Ovary (tissue), 3 donors: Measurements from ENCODE around the gene UNC45B.
"Not testable (repeated sequence)": the region's sequence is repeated elsewhere in the genome, so short reads cannot be mapped to it uniquely, and the experiment has no call there.

Experiments
- CTCF ChIP-seq, 3 donors: fragments of 450-650 bp in 2 of 3; fragments of 200-600 bp in 1 of 3; IDR thresholded peaks; one replicate each; pipeline versions ENCODE4 v1.5.1 to v1.8.0; 2016 to 2022; ENCODE audit warnings: antibody characterized with exemption in 3 of 3, mild to moderate bottlenecking in 1 of 3
- POLR2A ChIP-seq: fragments of 450-650 bp; IDR thresholded peaks from one replicate; pipeline ENCODE4 v1.6.1; 2017; ENCODE audit warnings: antibody characterized with exemption, mild to moderate bottlenecking, moderate library complexity
- donor health status: DM: no; HTN: no; CAD: no.

GRCh38 chr17:35172321-35172720 is 24.7 kb downstream of the UNC45B start:
- TF ChIP-seq CTCF (IDR thresholded peaks at IDR 0.05); POLR2A: not testable (repeated sequence)
